ENCODE measurements around the gene DNAJC12.
"Not testable (repeated sequence)": the region's sequence is repeated elsewhere in the genome, so short reads cannot be mapped to it uniquely, and the experiment has no call there.

Gene DNAJC12

DNA sequence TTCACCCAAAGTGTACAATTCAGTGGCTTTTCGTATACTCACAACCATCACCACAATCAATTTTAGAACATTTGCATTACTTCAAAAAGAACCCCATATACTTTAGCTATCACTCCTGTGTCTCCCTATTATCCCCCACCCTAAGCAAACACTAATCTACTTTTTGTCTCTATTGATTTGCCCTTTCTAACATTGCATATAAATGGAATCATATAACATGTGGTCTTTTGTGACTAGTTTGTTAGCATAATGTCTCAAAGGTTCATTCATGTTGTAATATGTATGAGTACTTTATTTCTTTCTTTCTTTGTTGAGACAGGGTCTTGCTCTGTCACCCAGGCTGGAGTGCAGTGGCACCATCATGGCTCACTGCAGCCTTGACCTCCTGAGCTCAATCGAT lies 21.0 kb upstream of the DNAJC12 start:
- Histone ChIP-seq H3K4me1 (peaks cover 16% of the 10 kb centered on the region), H3K27me3 (ENCODE audit: low read depth) (no peaks in the 10 kb centered on the region), H3K4me3 (no peak overlapping the region), H3K9me3 (no peaks in the 10 kb centered on the region), H3K36me3 (replicated peaks) (no peaks in the 10 kb centered on the region)
- DNase-seq (ENCODE audit: low spot score in 2 of 2) = peak; percentile 35 to 94
- in situ Hi-C loops (cut with MboI; ENCODE audit: low sequenced_read_pairs) = loop anchor here (10.0 kb wide), 1 partner anchor 446 kb away; no protein-coding TSS in a partner anchor

DNA sequence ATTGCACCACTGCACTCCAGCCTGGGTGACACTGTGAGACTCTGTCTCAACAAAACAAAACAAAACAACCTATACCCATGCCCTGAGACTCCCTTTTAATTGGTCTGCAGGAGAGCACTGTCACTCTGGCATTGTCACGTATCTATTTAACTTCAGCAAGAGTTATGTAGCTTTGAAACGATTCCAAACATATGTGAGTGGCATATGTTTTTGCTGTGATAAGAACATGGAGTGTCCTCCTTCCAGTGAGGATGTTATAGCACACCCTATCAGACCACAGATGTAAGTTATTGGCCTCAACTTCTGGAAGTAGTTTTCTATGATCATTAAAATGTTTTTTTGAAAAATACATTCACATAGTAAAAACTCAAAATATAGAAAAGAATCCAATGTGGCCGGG lies 15.5 kb upstream of the DNAJC12 start:
- H3K4me3 ChIP-seq = no peak overlapping the region
- H3K27me3 ChIP-seq (ENCODE audit: low read depth) = no peaks in the 10 kb centered on the region
- peaks cover 3% of the 10 kb centered on the region for H3K4me1 ChIP-seq
- H3K9me3 ChIP-seq = no peaks in the 10 kb centered on the region
- in situ Hi-C loops (cut with MboI; ENCODE audit: low sequenced_read_pairs) = loop anchor here (5.0 to 10.0 kb wide), 2 partner anchors 299 to 451 kb away; no protein-coding TSS in a partner anchor
- DNase-seq (ENCODE audit: low spot score in 2 of 2) = no peak
- no peaks in the 10 kb centered on the region for H3K36me3 ChIP-seq (replicated peaks)

DNA sequence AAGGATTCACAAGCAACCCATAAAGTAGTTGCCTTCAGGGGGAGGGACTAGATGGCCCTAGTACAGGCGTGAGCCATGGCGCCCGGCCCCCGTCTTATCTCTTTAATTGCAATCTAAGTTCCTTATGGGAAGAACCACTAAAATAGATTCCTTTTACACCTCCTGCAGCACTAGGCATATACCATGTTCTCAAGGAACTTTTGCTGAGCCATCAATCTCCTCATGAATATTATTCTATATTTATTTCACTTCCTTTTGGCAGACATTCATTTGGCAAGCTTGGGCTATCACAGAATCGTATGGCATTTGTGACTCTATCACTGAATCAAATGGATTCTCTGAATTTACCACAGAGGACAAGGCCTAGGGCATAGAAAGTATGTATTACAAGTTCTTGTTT lies 14.8 kb upstream of the DNAJC12 start:
- Histone ChIP-seq H3K4me1 (0 out of 2 replicates have a peak, but pooled peaks cover 2% of the 10 kb centered on the region), H3K36me3 (replicated peaks) (no peaks in the 10 kb centered on the region), H3K9me3 (no peaks in the 10 kb centered on the region), H3K27me3 (ENCODE audit: low read depth) (no peaks in the 10 kb centered on the region), H3K4me3 (no peak overlapping the region)
- DNase-seq (ENCODE audit: low spot score in 2 of 2) = no peak
- in situ Hi-C loops (cut with MboI; ENCODE audit: low sequenced_read_pairs) = loop anchor here (5.0 to 10.0 kb wide), 2 partner anchors 300 to 452 kb away; no protein-coding TSS in a partner anchor

DNA sequence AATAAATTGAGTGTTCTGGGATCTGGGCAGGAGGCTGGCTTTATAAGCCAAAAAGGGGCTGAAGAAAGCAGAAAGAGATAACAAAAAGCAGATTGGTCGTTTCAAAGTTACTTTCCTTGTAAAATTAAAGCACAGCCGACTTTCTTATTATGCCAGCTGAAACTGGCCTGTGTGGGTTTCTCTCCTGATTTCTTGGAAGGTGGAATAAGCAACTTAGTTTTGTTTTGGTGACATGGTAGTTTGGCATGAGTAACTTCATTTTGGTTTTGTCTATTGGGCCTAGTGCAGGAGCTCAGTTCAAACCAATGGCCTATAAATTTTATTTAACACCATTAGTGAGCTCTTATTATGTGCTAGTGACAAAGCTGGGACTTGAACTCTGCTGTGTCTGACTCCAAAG lies 13.2 kb upstream of the DNAJC12 start:
- H3K4me3 ChIP-seq = no peak overlapping the region
- H3K27me3 ChIP-seq (ENCODE audit: low read depth) = no peaks in the 10 kb centered on the region
- in situ Hi-C loops (cut with MboI; ENCODE audit: low sequenced_read_pairs) = loop anchor here (5.0 to 10.0 kb wide), 2 partner anchors 301 to 454 kb away; no protein-coding TSS in a partner anchor
- H3K9me3 ChIP-seq = no peaks in the 10 kb centered on the region
- H3K36me3 ChIP-seq (replicated peaks) = no peaks in the 10 kb centered on the region
- H3K4me1 ChIP-seq = peaks cover 4% of the 10 kb centered on the region; the same call in 1 of the 2 replicates
- no peak for DNase-seq (ENCODE audit: low spot score in 2 of 2)

DNA sequence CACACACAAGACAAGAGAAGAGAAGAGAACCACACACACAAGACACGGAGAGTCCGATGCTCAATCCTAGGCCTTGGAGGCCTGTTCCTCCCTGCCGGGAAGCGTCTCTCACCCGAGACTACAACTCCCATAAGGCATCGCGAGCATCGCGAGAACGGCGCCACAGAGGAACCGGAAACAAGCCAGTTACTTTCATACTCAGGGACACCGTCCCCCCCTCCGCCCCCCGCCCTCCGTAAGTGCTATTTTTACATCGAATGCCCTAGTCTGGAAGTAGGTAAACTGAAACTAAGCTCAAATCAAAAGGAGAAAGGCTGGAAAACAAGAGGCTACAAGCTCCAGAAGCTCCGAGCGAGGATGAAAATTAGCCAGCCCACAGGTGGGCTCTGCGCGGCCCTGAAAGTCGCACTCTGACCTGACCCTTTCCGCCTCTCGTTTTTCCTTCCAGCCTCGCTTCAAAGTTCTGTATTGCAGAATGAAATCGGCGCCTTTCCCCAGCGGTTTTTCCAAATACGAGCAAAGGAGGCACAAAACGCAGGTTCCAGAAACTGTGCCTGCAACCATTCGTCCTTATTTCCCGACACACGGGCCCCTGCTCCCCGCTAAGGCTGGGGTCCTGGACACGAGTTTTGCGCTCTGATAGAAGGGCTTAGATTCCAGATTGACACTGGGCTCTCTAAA lies 11.5 kb upstream of the DNAJC12 start:
- peak; percentile 87 to 95 for DNase-seq (ENCODE audit: low spot score in 2 of 2)
- Histone ChIP-seq H3K9me3 (no peaks in the 10 kb centered on the region), H3K27me3 (ENCODE audit: low read depth) (no peaks in the 10 kb centered on the region), H3K4me3 (peak overlapping the region; percentile 74), H3K36me3 (replicated peaks) (no peaks in the 10 kb centered on the region), H3K4me1 (peaks cover 13% of the 10 kb centered on the region)
- in situ Hi-C loops (cut with MboI; ENCODE audit: low sequenced_read_pairs) = loop anchor here (5.0 to 10.0 kb wide), 2 partner anchors 303 to 455 kb away; no protein-coding TSS in a partner anchor

DNA sequence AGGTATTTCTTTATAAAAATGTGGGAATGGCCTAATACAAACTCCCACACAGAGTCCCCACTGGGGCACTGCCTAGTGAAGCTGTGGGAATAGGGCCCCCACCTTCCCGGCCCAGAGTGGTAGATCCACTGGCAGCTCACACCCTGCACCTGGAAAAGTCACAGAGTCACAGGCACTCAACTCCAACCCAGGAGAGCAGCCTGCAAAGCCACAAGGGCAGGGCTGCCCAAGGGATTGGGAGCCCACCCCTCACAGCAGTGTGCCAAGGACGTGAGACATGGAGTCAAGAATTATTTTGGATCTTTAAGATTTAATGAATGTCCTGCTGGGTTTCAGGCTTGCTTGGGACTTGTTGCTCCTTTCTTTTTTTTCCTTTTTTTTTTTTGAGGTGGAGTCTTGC lies 5.3 kb upstream of the DNAJC12 start:
- Histone ChIP-seq H3K27me3 (ENCODE audit: low read depth) (peaks cover 4% of the 10 kb centered on the region), H3K4me3 (no peak overlapping the region), H3K4me1 (peaks cover 11% of the 10 kb centered on the region), H3K36me3 (replicated peaks) (no peaks in the 10 kb centered on the region), H3K9me3 (peaks cover 16% of the 10 kb centered on the region)
- in situ Hi-C loops (cut with MboI; ENCODE audit: low sequenced_read_pairs) = no loop called here
- no peak for DNase-seq (ENCODE audit: low spot score in 2 of 2)

DNA sequence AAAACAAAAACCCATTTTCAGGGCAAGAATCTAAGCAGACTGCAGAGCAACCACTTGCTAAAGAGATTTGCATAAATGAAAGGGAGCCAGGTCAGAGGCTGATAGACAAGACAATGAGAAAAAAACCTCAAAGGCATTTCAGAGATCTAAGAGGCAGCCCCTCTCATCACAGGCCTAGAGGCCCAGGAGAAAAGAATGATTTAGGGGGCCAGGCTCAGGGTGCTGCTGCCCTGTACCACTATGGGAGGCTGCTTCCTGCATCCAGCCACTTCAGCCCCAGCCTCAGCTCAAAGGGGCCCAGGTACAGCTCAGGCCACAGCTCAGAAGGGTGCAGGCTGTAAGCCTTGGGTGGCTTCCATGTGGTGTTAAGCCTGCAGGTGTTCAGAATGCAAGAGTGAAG lies 3.7 kb upstream of the DNAJC12 start:
- Histone ChIP-seq H3K4me1 (peaks cover 15% of the 10 kb centered on the region), H3K36me3 (replicated peaks) (no peaks in the 10 kb centered on the region), H3K27me3 (ENCODE audit: low read depth) (peaks cover 4% of the 10 kb centered on the region), H3K9me3 (peaks cover 16% of the 10 kb centered on the region), H3K4me3 (no peak overlapping the region)
- in situ Hi-C loops (cut with MboI; ENCODE audit: low sequenced_read_pairs) = no loop called here
- DNase-seq (ENCODE audit: low spot score in 2 of 2) = no peak

DNA sequence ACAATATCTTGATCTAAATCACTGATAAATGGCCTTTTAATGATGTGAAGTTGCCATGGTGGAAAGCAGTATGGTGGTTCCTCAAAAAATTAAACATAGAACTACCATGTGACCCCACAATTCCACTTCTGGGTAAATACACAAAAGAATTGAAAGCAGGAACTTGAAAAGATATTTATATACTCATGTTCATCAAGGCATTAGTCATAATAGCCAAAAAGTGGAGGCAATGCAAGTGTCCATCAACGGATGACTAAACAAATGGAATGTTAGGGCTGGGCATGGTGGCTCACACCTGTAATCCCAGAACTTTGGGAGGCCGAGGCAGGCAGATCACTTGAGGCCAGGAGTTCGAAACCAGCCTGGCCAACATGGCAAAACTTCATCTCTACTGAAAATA lies 2.0 kb upstream of the DNAJC12 start:
- peaks cover 4% of the 10 kb centered on the region for H3K27me3 ChIP-seq (ENCODE audit: low read depth)
- peaks cover 16% of the 10 kb centered on the region for H3K9me3 ChIP-seq
- no peak for DNase-seq (ENCODE audit: low spot score in 2 of 2)
- H3K4me3 ChIP-seq = no peak overlapping the region
- in situ Hi-C loops (cut with MboI; ENCODE audit: low sequenced_read_pairs) = no loop called here
- H3K4me1 ChIP-seq = peaks cover 5% of the 10 kb centered on the region
- no peaks in the 10 kb centered on the region for H3K36me3 ChIP-seq (replicated peaks)

DNA sequence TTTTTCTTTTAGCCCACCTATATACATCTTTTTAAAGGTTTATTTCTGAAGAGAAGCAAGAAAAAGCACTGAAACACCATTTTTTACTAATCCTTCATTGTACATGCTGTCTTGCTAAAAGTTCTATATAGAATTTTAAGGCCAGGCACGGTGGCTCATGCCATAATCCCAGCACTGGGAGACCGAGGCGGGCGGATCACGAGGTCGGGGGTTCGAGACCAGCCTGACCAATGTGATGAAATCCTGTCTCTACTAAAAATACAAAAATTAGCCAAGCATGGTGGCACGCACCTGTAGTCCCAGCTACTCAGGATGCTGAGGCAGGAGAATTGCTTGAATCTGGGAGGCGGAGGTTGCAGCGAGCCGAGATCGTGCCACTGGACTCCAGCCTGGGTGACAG lies 1.5 kb upstream of the DNAJC12 start:
- in situ Hi-C loops (cut with MboI; ENCODE audit: low sequenced_read_pairs); H3K36me3 ChIP-seq (replicated peaks); H3K4me3 ChIP-seq: not testable (repeated sequence)

DNA sequence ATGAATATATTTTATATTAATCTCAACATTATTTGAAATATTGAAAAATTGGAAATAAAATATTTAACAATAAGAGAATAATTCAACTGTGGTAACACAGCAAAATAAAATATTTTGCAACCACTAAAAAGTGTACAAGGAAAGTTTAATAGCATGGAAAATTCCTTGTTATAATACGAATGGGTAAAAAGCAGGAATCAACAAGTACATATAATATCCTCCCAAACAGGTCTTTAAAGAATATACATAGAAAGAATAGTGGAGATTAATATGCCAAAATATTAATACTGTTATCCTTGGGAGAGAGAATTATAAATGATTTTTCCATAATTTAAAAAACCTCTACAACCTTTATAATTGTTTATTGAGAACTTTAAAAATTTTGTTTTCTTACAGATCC lies 1.0 kb downstream of the DNAJC12 start:
- DNase-seq (ENCODE audit: low spot score in 2 of 2) = no peak
- in situ Hi-C loops (cut with MboI; ENCODE audit: low sequenced_read_pairs) = no loop called here
- no peak overlapping the region for H3K4me3 ChIP-seq

More for the DNA sequence above, 1.5 kb upstream of the DNAJC12 start:
- H3K4me1 ChIP-seq; H3K27me3 ChIP-seq (ENCODE audit: low read depth); DNase-seq (ENCODE audit: low spot score in 2 of 2): not testable (repeated sequence)
- H3K9me3 ChIP-seq = peaks cover 16% of the 10 kb centered on the region

DNA sequence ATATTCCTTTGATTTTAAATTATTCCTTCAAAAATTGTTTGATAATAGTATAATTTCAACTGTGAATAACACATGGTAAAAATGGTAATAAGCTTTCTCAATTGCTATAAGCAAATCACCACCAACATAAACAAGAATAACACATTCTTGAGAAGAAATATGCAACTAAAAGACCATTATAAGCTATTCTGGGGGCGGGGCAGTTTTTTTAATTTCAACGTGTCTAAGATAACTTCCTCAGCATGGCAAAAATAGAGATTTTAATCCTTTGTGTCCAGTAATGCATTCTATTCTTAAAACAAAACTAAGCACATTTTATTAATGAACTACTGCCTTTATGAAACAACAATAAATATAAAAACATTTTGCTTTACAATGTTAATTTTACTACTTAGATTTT lies 1.5 kb downstream of the DNAJC12 start:
- in situ Hi-C loops (cut with MboI; ENCODE audit: low sequenced_read_pairs) = no loop called here

More for the DNA sequence above, 1.0 kb downstream of the DNAJC12 start:
- H3K9me3 ChIP-seq = peaks cover 10% of the 10 kb centered on the region
- H3K4me1 ChIP-seq = peaks cover 4% of the 10 kb centered on the region; the same call in 1 of the 2 replicates
- H3K36me3 ChIP-seq (replicated peaks) = no peaks in the 10 kb centered on the region
- no peaks in the 10 kb centered on the region for H3K27me3 ChIP-seq (ENCODE audit: low read depth)

DNA sequence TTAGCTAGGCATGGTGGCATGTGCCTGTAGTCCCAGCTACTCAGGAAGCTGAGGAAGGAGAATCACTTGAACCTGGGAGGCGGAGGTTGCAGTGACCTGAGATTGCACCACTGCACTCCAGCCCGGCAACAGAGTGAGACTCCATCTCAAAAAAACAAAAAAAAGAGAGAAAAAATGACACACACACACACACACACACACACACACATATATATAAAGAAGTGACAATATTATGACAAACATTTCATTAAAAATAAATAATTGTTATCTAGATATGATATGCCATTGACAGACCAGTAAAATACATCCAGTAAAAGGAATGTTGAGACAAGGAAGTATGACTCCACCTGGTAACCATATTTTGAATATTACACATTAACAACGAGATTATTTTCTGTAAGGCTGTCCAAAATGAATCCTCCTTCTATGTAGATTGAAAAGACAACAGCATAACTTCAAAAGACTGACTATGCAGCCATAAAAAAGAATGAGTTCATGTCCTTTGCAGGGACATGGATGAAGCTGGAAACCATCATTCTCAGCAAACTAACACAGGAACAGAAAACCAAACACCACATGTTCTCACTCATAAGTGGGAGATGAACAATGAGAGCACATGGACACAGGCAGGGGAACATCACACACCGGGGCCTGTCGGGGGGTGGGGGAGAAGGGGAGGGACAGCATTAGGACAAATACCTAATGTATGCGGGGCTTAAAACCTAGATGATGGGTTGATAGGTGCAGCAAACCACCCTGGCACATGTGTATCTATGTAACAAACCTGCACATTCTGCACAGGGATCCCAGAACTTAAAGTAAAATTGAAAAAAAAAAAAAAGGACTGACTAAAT lies 2.2 kb downstream of the DNAJC12 start:
- in situ Hi-C loops (cut with MboI; ENCODE audit: low sequenced_read_pairs); H3K36me3 ChIP-seq (replicated peaks); DNase-seq (ENCODE audit: low spot score in 2 of 2); H3K4me3 ChIP-seq; H3K4me1 ChIP-seq; H3K27me3 ChIP-seq (ENCODE audit: low read depth); H3K9me3 ChIP-seq: not testable (repeated sequence)

More for the DNA sequence above, 1.5 kb downstream of the DNAJC12 start:
- no peaks in the 10 kb centered on the region for H3K27me3 ChIP-seq (ENCODE audit: low read depth)
- H3K4me1 ChIP-seq = peaks cover 4% of the 10 kb centered on the region; the same call in 1 of the 2 replicates
- no peaks in the 10 kb centered on the region for H3K36me3 ChIP-seq (replicated peaks)
- DNase-seq (ENCODE audit: low spot score in 2 of 2) = no peak
- H3K9me3 ChIP-seq = peaks cover 5% of the 10 kb centered on the region
- H3K4me3 ChIP-seq = no peak overlapping the region

DNA sequence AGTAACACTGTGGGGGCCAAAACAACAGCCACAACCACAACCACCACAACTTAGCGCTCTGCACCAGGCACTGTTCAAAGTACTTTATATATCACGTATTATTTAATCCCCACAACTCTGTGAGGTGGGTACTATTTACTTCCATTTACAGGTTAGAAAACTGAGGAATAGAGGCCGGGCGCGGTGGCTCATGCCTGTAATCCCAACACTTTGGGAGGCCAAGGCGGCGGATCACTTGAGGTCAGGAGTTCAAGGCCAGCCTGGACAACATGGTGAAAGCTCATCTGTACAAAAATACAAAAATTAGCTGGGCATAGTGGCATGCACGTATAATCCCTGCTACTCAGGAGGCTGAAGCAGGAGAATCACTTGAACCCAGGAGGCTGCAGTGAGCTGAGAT lies 3.6 kb downstream of the DNAJC12 start:
- no peaks in the 10 kb centered on the region for H3K36me3 ChIP-seq (replicated peaks)
- H3K4me3 ChIP-seq = no peak overlapping the region
- H3K9me3 ChIP-seq = no peaks in the 10 kb centered on the region
- no peak for DNase-seq (ENCODE audit: low spot score in 2 of 2)
- peaks cover 4% of the 10 kb centered on the region; the same call in 1 of the 2 replicates for H3K4me1 ChIP-seq
- in situ Hi-C loops (cut with MboI; ENCODE audit: low sequenced_read_pairs) = no loop called here
- H3K27me3 ChIP-seq (ENCODE audit: low read depth) = no peaks in the 10 kb centered on the region

DNA sequence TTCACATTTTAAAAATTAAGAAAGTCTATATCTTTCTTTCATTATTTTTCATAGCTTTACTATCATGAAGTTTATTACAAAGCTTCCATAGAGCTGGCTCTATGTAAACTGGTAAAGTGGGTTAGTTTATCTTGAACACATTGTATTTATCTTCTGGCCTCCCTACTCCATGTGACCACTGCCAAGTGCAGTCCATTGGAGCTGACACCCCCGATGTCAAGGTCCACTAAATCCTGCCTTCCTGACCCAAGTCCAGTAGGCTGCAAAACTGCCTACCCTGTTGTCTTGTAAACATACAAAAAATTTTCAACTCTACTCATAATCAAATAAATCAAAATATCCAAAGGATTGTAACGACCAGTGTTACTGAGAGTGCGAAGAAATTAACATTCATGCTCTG lies 10.2 kb downstream of the DNAJC12 start:
- Histone ChIP-seq H3K4me3 (no peak overlapping the region), H3K27me3 (ENCODE audit: low read depth) (no peaks in the 10 kb centered on the region), H3K4me1 (no peaks in the 10 kb centered on the region), H3K9me3 (no peaks in the 10 kb centered on the region), H3K36me3 (replicated peaks) (no peaks in the 10 kb centered on the region)
- no peak for DNase-seq (ENCODE audit: low spot score in 2 of 2)
- in situ Hi-C loops (cut with MboI; ENCODE audit: low sequenced_read_pairs) = no loop called here

Measured in HAP-1 (cell line).